HepG2 (cell line): ENCODE results near the gene BET1. TPM values are rescaled to one million over a fixed set of nuclear protein-coding genes. Genes with fewer than 3 reads are reported as not detected.

ENCODE experiments used
- ATAC-seq: fragments of 200-7000 bp; cut with Tn5 transposase; 3 replicates; pipeline ENCODE4 v1.9.1; 2020; ENCODE audit warnings: mild to moderate bottlenecking, moderate library complexity
- BruUV-seq: library from RNA; stranded (reverse); fragments of 400-500 nt; replicated peaks from 2 replicates; lab custom pipeline; 2021; lab: Mats Ljungman, UMichigan
- CTCF ChIA-PET: fragments of 300-600 bp; formaldehyde crosslinking; extraction: SDS; loops from one replicate; lab custom pipeline; 2021; ENCODE audit warnings: low total read pairs, inconsistent platforms, low intra/inter-chr PET ratio; lab: Yijun Ruan, JAX
- POLR2A ChIA-PET: fragments of 350-600 bp; sonication (Branson Sonifier 250); formaldehyde crosslinking; loops from one replicate; lab custom pipeline; 2020; ENCODE audit warnings: antibody characterized with exemption, inconsistent platforms; lab: Yijun Ruan, JAX
- DNase-seq: peaks from one replicate; pipeline ENCODE4 v3.0.0-alpha.2; 2015; ENCODE audit warnings: low spot score
- FAIRE-seq: peaks from 3 replicates; lab custom pipeline; 2011; peaks lifted over from hg19 to GRCh38; lab: Jason Lieb, UNC
- H2AFZ ChIP-seq: one replicate; pipeline ENCODE4 v1.6.1; 2011; ENCODE audit warnings: low read length, inconsistent platforms
- H3K27ac ChIP-seq: fragments of 300-600 bp; 3 replicates; pipeline ENCODE4 v1.8.0; 2011; ENCODE audit warnings: mixed run types, mild to moderate bottlenecking, mixed read lengths, low read length, inconsistent platforms; ENCODE audit not compliant: insufficient read depth; ENCODE audit errors: extremely low read length
- H3K27me3 ChIP-seq, 2 experiments: fragments of 200-600 bp in 1 of 2; 2 replicates in 1 of 2; 3 replicates in 1 of 2; pipeline versions ENCODE4 v1.6.0 to v1.8.0; 2011; ENCODE audit warnings: low read length in 2 of 2, mild to moderate bottlenecking in 2 of 2, moderate library complexity in 2 of 2, inconsistent platforms in 1 of 2; ENCODE audit not compliant: insufficient read depth in 2 of 2, control insufficient read depth in 1 of 2
- H3K36me3 ChIP-seq, 2 experiments: fragments of 200-600 bp in 1 of 2; replicated peaks in 1 of 2; 2 replicates in 1 of 2; 3 replicates in 1 of 2; pipeline versions ENCODE4 v1.5.1 to v1.8.0; 2011; ENCODE audit warnings: low read length in 2 of 2, inconsistent platforms in 1 of 2; ENCODE audit not compliant: insufficient read depth in 2 of 2, control insufficient read depth in 1 of 2
- H3K4me1 ChIP-seq: 2 replicates; pipeline ENCODE4 v1.5.1; 2012; ENCODE audit warnings: low read length, inconsistent platforms; ENCODE audit not compliant: insufficient read depth
- H3K4me2 ChIP-seq: 2 replicates; pipeline ENCODE4 v1.6.0; 2011; ENCODE audit warnings: low read depth, low read length, inconsistent platforms
- H3K4me3 ChIP-seq, 3 experiments: fragments of 200-600 bp in 1 of 3; sonication (generic), shearing (Covaris generic) in 1 of 3; replicated peaks in 1 of 3; 2 replicates each; pipeline ENCODE4 v1.5.1; 2011 to 2016; ENCODE audit warnings: low read length in 3 of 3, inconsistent platforms in 2 of 3, low read depth in 2 of 3, mild to moderate bottlenecking in 2 of 3, control low read depth in 1 of 3, mixed read lengths in 1 of 3; ENCODE audit not compliant: insufficient read depth in 1 of 3
- H3K79me2 ChIP-seq: one replicate; pipeline ENCODE4 v1.6.1; 2011; ENCODE audit warnings: low read length, inconsistent platforms; ENCODE audit not compliant: insufficient read depth
- H3K9ac ChIP-seq: 2 replicates; pipeline ENCODE4 v1.6.0; 2011; ENCODE audit warnings: mild to moderate bottlenecking, low read depth, low read length, inconsistent platforms; ENCODE audit not compliant: insufficient read depth
- H3K9me3 ChIP-seq: 2 replicates; pipeline ENCODE4 v1.5.1; 2012; ENCODE audit warnings: mild to moderate bottlenecking, low read length
- H4K20me1 ChIP-seq: 2 replicates; pipeline ENCODE4 v1.6.0; 2011; ENCODE audit warnings: inconsistent platforms, mild to moderate bottlenecking, low read length, moderate library complexity; ENCODE audit not compliant: insufficient read depth
- BATF2 ChIP-seq: sonication (generic); formaldehyde crosslinking; IDR thresholded peaks from 2 replicates; pipeline ENCODE4 v1.8.0; 2022; ENCODE audit warnings: mild to moderate bottlenecking, missing genetic modification reagents, moderate library complexity
- HDAC1 ChIP-seq: sonication (generic); formaldehyde crosslinking; IDR thresholded peaks from 2 replicates; pipeline ENCODE4 v1.5.1; 2020; ENCODE audit warnings: mild to moderate bottlenecking, missing genetic modification reagents
- HDAC6 ChIP-seq: fragments of 200-600 bp; sonication (generic); IDR thresholded peaks from 2 replicates; pipeline ENCODE4 v1.7.0; 2017; ENCODE audit warnings: mild to moderate bottlenecking, antibody characterized with exemption, low read length, low read depth
- HNRNPUL1 ChIP-seq: fragments of 200-400 bp; formaldehyde crosslinking; IDR thresholded peaks from 2 replicates; pipeline ENCODE4 v1.6.1; 2017; ENCODE audit warnings: low read depth, mild to moderate bottlenecking, low read length, moderate library complexity
- HOXD1 ChIP-seq: sonication (generic); formaldehyde crosslinking; IDR thresholded peaks from 2 replicates; pipeline ENCODE4 v1.5.0; 2020; ENCODE audit warnings: missing genetic modification reagents
- POLR2AphosphoS2 ChIP-seq: IDR thresholded peaks from 2 replicates; pipeline ENCODE4 v1.6.1; 2011; ENCODE audit warnings: low read depth, low read length, improper control_type of control experiment
- RFXAP ChIP-seq: sonication (generic); formaldehyde crosslinking; IDR thresholded peaks from 2 replicates; pipeline ENCODE4 v1.4.0; 2020; ENCODE audit warnings: missing genetic modification reagents, borderline replicate concordance
- RNF2 ChIP-seq: fragments of 450-650 bp; conservative IDR thresholded peaks from 2 replicates; pipeline ENCODE4 v1.6.1; 2016; ENCODE audit warnings: low read depth
- SOX5 ChIP-seq: IDR thresholded peaks from 2 replicates; pipeline ENCODE4 v1.6.1; 2016; ENCODE audit warnings: borderline replicate concordance
- ZNF138 ChIP-seq: sonication (generic); formaldehyde crosslinking; IDR thresholded peaks from 2 replicates; pipeline ENCODE4 v1.5.0; 2020; ENCODE audit warnings: mild to moderate bottlenecking, low read depth, missing genetic modification reagents
- ZNF292 ChIP-seq: sonication (generic); formaldehyde crosslinking; IDR thresholded peaks from 2 replicates; pipeline ENCODE4 v1.8.1; 2022; ENCODE audit warnings: mild to moderate bottlenecking, low read depth, missing genetic modification reagents, borderline replicate concordance
- ZNF777 ChIP-seq: sonication (generic); formaldehyde crosslinking; IDR thresholded peaks from 2 replicates; pipeline ENCODE4 v1.4.0; 2020; ENCODE audit warnings: missing genetic modification reagents
- WGBS: methylation state at CpG from one replicate; pipeline ENCODE4 v1.1.6; 2017; ENCODE audit warnings: low lambda C conversion rate; 5-methylcytosine and 5-hydroxymethylcytosine counted together
- in situ Hi-C: cut with HindIII; loops from 2 replicates; pipeline ENCODE4 v1.10.0; 2017; ENCODE audit warnings: low pct_unique_long_range_greater_than_20kb; ENCODE audit not compliant: extremely low pct_ligation_motif_present
- intact Hi-C: fragments of 100-400 bp; cut with micrococcal nuclease; formaldehyde crosslinking; loops from one replicate; pipeline ENCODE4 v1.10.0; 2022; ENCODE audit not compliant: unreplicated experiment
- polyA plus RNA-seq, 8 experiments: library from polyadenylated mRNA; depleted of rRNA in 3 of 8; stranded (reverse) in 7 of 8; unstranded in 1 of 8; fragments of >200 nt; fragmentation: Illumina TruSeq in 4 of 8; extraction: Trizol in 4 of 8; gene quantifications; 2 replicates each; pipeline versions ENCODE4 v1.2.1 to v1.2.3, GENCODE V29; 2011 to 2016; ENCODE audit warnings: low read depth in 4 of 8, missing spikeins in 1 of 8, mixed read lengths in 1 of 8; ENCODE audit not compliant: insufficient read depth in 1 of 8
- total RNA-seq, 5 experiments: library from RNA; depleted of rRNA; stranded (reverse); fragments of >200 nt; fragmentation: Illumina TruSeq; extraction: Trizol; gene quantifications; 2 replicates each; pipeline ENCODE4 v1.2.3, GENCODE V29; 2016; ENCODE audit warnings: low read depth in 1 of 5

The BET1 gene
- total and polyA plus RNA-seq, 2 of the 13 experiments (the other 11 are each of a cell fraction or from before 2014, with no cell fraction given): 23.8 to 33.7 TPM

GRCh38 chr7:94008537-94008936, 4.4 kb upstream of the BET1 start:
- Histone ChIP-seq H4K20me1 (no peaks in the 10 kb centered on the region), H3K4me1 (peaks cover 6% of the 10 kb centered on the region), H3K4me3 (no peak overlapping the region), H2AFZ (no peak overlapping the region), H3K4me2 (no peak overlapping the region), H3K27ac (no peak overlapping the region), H3K79me2 (peaks cover 4% of the 10 kb centered on the region), H3K9me3 (no peaks in the 10 kb centered on the region), H3K9ac (no peak overlapping the region), H3K27me3 (peaks cover 0 to 5% of the 10 kb centered on the region in 2 experiments; a peak in 2 of 5 replicates), H3K36me3 (no peaks in the 10 kb centered on the region)
- in situ Hi-C loops: no loop called here
- ChIA-PET CTCF (no interaction called here), POLR2A (no interaction called here)
- DNase-seq (no peak), FAIRE-seq (no peak), ATAC-seq (no peak)
- no TSS peak for BruUV-seq
- 56% methylated on average over 2 of the region's 2 CpGs for WGBS
- intact Hi-C loops: no loop called here
- no peak for TF ChIP-seq ZNF138 (CRISPR knock-in tag)
- no peak for TF ChIP-seq ZNF777 (CRISPR knock-in tag)
- TF ChIP-seq HNRNPUL1: no peak
- no peak for TF ChIP-seq BATF2 (CRISPR knock-in tag)
- TF ChIP-seq SOX5 (CRISPR knock-in tag): no peak
- TF ChIP-seq HDAC6: no peak
- TF ChIP-seq HDAC1 (CRISPR knock-in tag): no peak
- no peak for TF ChIP-seq RNF2
- TF ChIP-seq ZNF292 (CRISPR knock-in tag): no peak
- no peak for TF ChIP-seq RFXAP (CRISPR knock-in tag)
- TF ChIP-seq HOXD1 (CRISPR knock-in tag): no peak
- no peak for TF ChIP-seq POLR2AphosphoS2
